Sciatic nerve (tissue), 2 donors: Measurements from ENCODE around the gene CENPS. TPM values are rescaled to one million over a fixed set of nuclear protein-coding genes. Genes with fewer than 3 reads are reported as not detected.
"Not testable (repeated sequence)": the region's sequence is repeated elsewhere in the genome, so short reads cannot be mapped to it uniquely, and the experiment has no call there.

Source experiments
- ATAC-seq: fragments of 200-7000 bp; cut with Tn5 transposase; one replicate; pipeline ENCODE4 v1.9.1; 2020; ENCODE audit warnings: mild to moderate bottlenecking, moderate library complexity
- DNase-seq: peaks from one replicate; pipeline ENCODE4 v3.0.0-alpha.2; 2020; ENCODE audit warnings: low spot score
- intact Hi-C: fragments of 100-400 bp; cut with DNase I; formaldehyde crosslinking; loops from one replicate; pipeline ENCODE4 v1.14.2; 2022
- total RNA-seq: library from RNA; stranded (reverse); fragmentation: NEBNext Ultra II Directional; extraction: Animal tissue kit (Norgen Biotek cat#: 25700); gene quantifications from one replicate; pipeline ENCODE4 v1.2.1, GENCODE V29; 2021
- donor health status: DM: no; HTN: no; CAD: no.
- donor health status: DM: no; HTN: no; CAD: no.

CENPS gene
- total RNA-seq, 1 donor from 2014 or later: 12.2 TPM

- ATAC-seq (no peak), DNase-seq (no peak)
- intact Hi-C loops: no loop called here
Observed at GRCh38 chr1:10444248-10444647, 14.0 kb downstream of the CENPS start.

GRCh38 chr1:10444795-10445397 lies 14.7 kb downstream of the CENPS start:
- ATAC-seq (no peak), DNase-seq (no peak)
- intact Hi-C loops: no loop called here

- intact Hi-C loops: no loop called here
- DNase-seq (no peak), ATAC-seq (no peak)
Observed at GRCh38 chr1:10446790-10447422, 16.7 kb downstream of the CENPS start.

- no peak for ATAC-seq
- DNase-seq: no peak
- intact Hi-C loops: no loop called here
Observed at GRCh38 chr1:10449751-10450150, 19.5 kb downstream of the CENPS start, which contains the start of gene CORT. Gene CORT, plus strand, starts transcription at chr1:10450031. Its CDS starts 193 bp downstream, at chr1:10450224.

- DNase-seq: no peak
- ATAC-seq: no peak
- intact Hi-C loops: no loop called here
Observed at GRCh38 chr1:10450156-10450814, 20.1 kb downstream of the CENPS start.

- no peak for ATAC-seq
- no peak for DNase-seq
- intact Hi-C loops: no loop called here
Observed at GRCh38 chr1:10450836-10451235, 20.6 kb downstream of the CENPS start.

GRCh38 chr1:10451287-10451686 lies 21.1 kb downstream of the CENPS start:
- DNase-seq: no peak
- ATAC-seq: peak; percentile 38
- intact Hi-C loops: no loop called here

GRCh38 chr1:10456048-10456447 lies 25.8 kb downstream of the CENPS start:
- intact Hi-C loops: no loop called here
- DNase-seq (no peak), ATAC-seq (no peak)

- no peak for ATAC-seq
- no peak for DNase-seq
- intact Hi-C loops: no loop called here
Observed at GRCh38 chr1:10456661-10457060, 26.4 kb downstream of the CENPS start.

- DNase-seq, ATAC-seq, intact Hi-C loops: not testable (repeated sequence)
Observed at GRCh38 chr1:10457462-10457861, 27.2 kb downstream of the CENPS start.

GRCh38 chr1:10457875-10458274 lies 27.6 kb downstream of the CENPS start:
- ATAC-seq (no peak), DNase-seq (no peak)
- intact Hi-C loops: no loop called here

- intact Hi-C loops: no loop called here
- ATAC-seq: no peak
- DNase-seq: no peak
Observed at GRCh38 chr1:10459184-10459583, 29.0 kb downstream of the CENPS start.

- intact Hi-C loops: no loop called here
- no peak for ATAC-seq
- no peak for DNase-seq
Observed at GRCh38 chr1:10467078-10467477, 36.8 kb downstream of the CENPS start.

GRCh38 chr1:10470043-10470442 lies 39.8 kb downstream of the CENPS start:
- ATAC-seq (no peak), DNase-seq (no peak)
- intact Hi-C loops: no loop called here

GRCh38 chr1:10471411-10472219 lies 41.4 kb downstream of the CENPS start:
- ATAC-seq (peak; percentile 1), DNase-seq (no peak)
- intact Hi-C loops: no loop called here

GRCh38 chr1:10472220-10473144 lies 42.2 kb downstream of the CENPS start, which contains the start of gene DFFA:
Gene DFFA, minus strand, starts transcription at chr1:10472529. Its CDS starts 71 bp downstream, at chr1:10472458.
- intact Hi-C loops: no loop called here
- DNase-seq: peak; percentile 95
- ATAC-seq: peak; percentile 96

GRCh38 chr1:10473145-10473765 lies 43.0 kb downstream of the CENPS start:
- no peak for DNase-seq
- intact Hi-C loops: no loop called here
- no peak for ATAC-seq

- DNase-seq, intact Hi-C loops, ATAC-seq: not testable (repeated sequence)
Observed at GRCh38 chr1:10474309-10474612, 44.0 kb downstream of the CENPS start.
